Ovary (tissue), 9 donors: ENCODE results near the gene POU2AF3. TPM values are rescaled to one million over a fixed set of nuclear protein-coding genes. Genes with fewer than 3 reads are reported as not detected.
A peak's percentile ranks its signal among the peaks of the same experiment; 100 is the strongest.

Source experiments
- DNase-seq, 5 donors: peaks; one replicate each; pipeline ENCODE4 v3.0.0-alpha.2; 2019 to 2020
- H3K27ac ChIP-seq, 2 donors: fragments of 200-600 bp; one replicate each; pipeline versions ENCODE4 v1.5.1 to v1.8.0; 2019 to 2022
- H3K27me3 ChIP-seq: fragments of 200-600 bp; one replicate; pipeline ENCODE4 v1.8.0; 2022
- H3K36me3 ChIP-seq: fragments of 200-600 bp; sonication (generic); one replicate; pipeline ENCODE4 v1.5.1; 2019
- H3K4me1 ChIP-seq: one replicate; pipeline ENCODE4 v1.8.1; 2013; ENCODE audit warnings: mild to moderate bottlenecking, moderate library complexity; ENCODE audit not compliant: insufficient read depth
- H3K4me3 ChIP-seq: fragments of 200-600 bp; sonication (generic); one replicate; pipeline ENCODE4 v1.5.1; 2017
- H3K9me3 ChIP-seq, 2 donors: fragments of 200-600 bp in 1 of 2; sonication (generic) in 1 of 2; one replicate each; pipeline versions ENCODE4 v1.5.1 to v1.8.1; 2013 to 2019; ENCODE audit warnings: mild to moderate bottlenecking in 1 of 2, moderate library complexity in 1 of 2
- CTCF ChIP-seq, 3 donors: fragments of 450-650 bp in 2 of 3; fragments of 200-600 bp in 1 of 3; IDR thresholded peaks; one replicate each; pipeline versions ENCODE4 v1.5.1 to v1.8.0; 2016 to 2022; ENCODE audit warnings: antibody characterized with exemption in 3 of 3, mild to moderate bottlenecking in 1 of 3
- EP300 ChIP-seq: sonication (generic); formaldehyde crosslinking; IDR thresholded peaks from one replicate; pipeline ENCODE4 v1.6.1; 2017; ENCODE audit warnings: antibody characterized with exemption
- POLR2A ChIP-seq: fragments of 450-650 bp; IDR thresholded peaks from one replicate; pipeline ENCODE4 v1.6.1; 2017; ENCODE audit warnings: antibody characterized with exemption, mild to moderate bottlenecking, moderate library complexity
- WGBS, 3 donors: extraction: QIAGEN DNeasy Blood & Tissue Kit in 1 of 3; methylation state at CpG; one replicate each; pipeline versions ENCODE4 v1.1.5 to v1.1.7; 2013 to 2017; 5-methylcytosine and 5-hydroxymethylcytosine counted together
- intact Hi-C, 4 donors: fragments of 100-400 bp; cut with DNase I; formaldehyde crosslinking; loops; one replicate each; pipeline versions ENCODE4 v1.11.0 to v1.15.1; 2022 to 2023
- polyA plus RNA-seq, 2 donors: library from polyadenylated mRNA; stranded (reverse); fragments of 200-250 nt in 1 of 2; fragments of 350-450 nt in 1 of 2; fragmentation: Illumina TruSeq in 1 of 2; extraction: RNeasy Lipid Tissue Mini Kit (QIAGEN cat#74804) in 1 of 2; gene quantifications; one replicate each; pipeline ENCODE4 v1.2.3, GENCODE V29; 2013 to 2014
- total RNA-seq, 7 donors: library from RNA; depleted of rRNA in 2 of 7; stranded (reverse); fragments of >200 nt in 2 of 7; fragmentation: NEBNext Ultra II Directional in 3 of 7; extraction: Animal tissue kit (Norgen Biotek cat#: 25700) in 3 of 7; gene quantifications; one replicate each; pipeline versions ENCODE4 v1.1.0 to v1.2.4, GENCODE V29; 2016 to 2023
- donor health status: DM: no; HTN: no; CAD: no; lungs with moderate emphysema.
- donor health status: DM: no; HTN: no; CAD: no.
- donor health status: Bipolar disorder and iron deficiency.
- donor health status: DM: yes; HTN: yes; CAD: no.
- donor health status: DM: no; HTN: no; CAD: no.
- donor health status: DM: yes; HTN: yes; CAD: no.

The POU2AF3 gene
- total and polyA plus RNA-seq, 9 donors, result 2.1 to 11.8 (median 7.4) TPM

- Histone ChIP-seq H3K4me1 (peaks cover 25% of the 10 kb centered on the region), H3K27me3 (no peaks in the 10 kb centered on the region), H3K27ac (no peak overlapping the region), H3K36me3 (no peaks in the 10 kb centered on the region), H3K4me3 (no peak overlapping the region), H3K9me3 (no peaks in the 10 kb centered on the region)
- 80 to 98% (median 82%) methylated on average over 4 of the region's 4 CpGs for WGBS, 3 donors
- DNase-seq, result no peak
- no peak for TF ChIP-seq EP300
- TF ChIP-seq CTCF (IDR thresholded peaks at IDR 0.05), result no peak
- no peak for TF ChIP-seq POLR2A
- intact Hi-C loops, result no loop called here
Measured at GRCh38 chr11:111326824-111327223, 28.5 kb downstream of the POU2AF3 start.

GRCh38 chr11:111327908-111328624 is 29.7 kb downstream of the POU2AF3 start:
- TF ChIP-seq POLR2A, result no peak
- TF ChIP-seq EP300, result no peak
- TF ChIP-seq CTCF (IDR thresholded peaks at IDR 0.05), result no peak
- Histone ChIP-seq H3K27ac (peak overlapping the region; percentile 9 to 77), H3K4me3 (no peak overlapping the region), H3K4me1 (peaks cover 31% of the 10 kb centered on the region), H3K9me3 (no peaks in the 10 kb centered on the region), H3K27me3 (no peaks in the 10 kb centered on the region), H3K36me3 (no peaks in the 10 kb centered on the region)
- 64 to 75% (median 70%) methylated on average over 7 to 8 of the region's 8 CpGs for WGBS, 3 donors
- intact Hi-C loops, result no loop called here
- no peak for DNase-seq

- intact Hi-C loops, result no loop called here
Measured at GRCh38 chr11:111329306-111330204, 31.2 kb downstream of the POU2AF3 start.

More at GRCh38 chr11:111329306-111330204, 31.2 kb downstream of the POU2AF3 start:
- H3K27ac ChIP-seq, result peak overlapping the region; percentile 2 to 77
- peaks cover 30% of the 10 kb centered on the region for H3K4me1 ChIP-seq
- 28 to 36% (median 30%) methylated on average over 7 of the region's 7 CpGs for WGBS, 3 donors
- no peaks in the 10 kb centered on the region for H3K9me3 ChIP-seq
- no peaks in the 10 kb centered on the region for H3K27me3 ChIP-seq
- TF ChIP-seq EP300 (no peak), POLR2A (no peak), CTCF (IDR thresholded peaks at IDR 0.05) (no peak)
- peak; percentile 58 to 82 (median 80) for DNase-seq
- no peaks in the 10 kb centered on the region for H3K36me3 ChIP-seq
- no peak overlapping the region for H3K4me3 ChIP-seq
